ENCODE measurements around the gene ARHGEF16.

DNA sequence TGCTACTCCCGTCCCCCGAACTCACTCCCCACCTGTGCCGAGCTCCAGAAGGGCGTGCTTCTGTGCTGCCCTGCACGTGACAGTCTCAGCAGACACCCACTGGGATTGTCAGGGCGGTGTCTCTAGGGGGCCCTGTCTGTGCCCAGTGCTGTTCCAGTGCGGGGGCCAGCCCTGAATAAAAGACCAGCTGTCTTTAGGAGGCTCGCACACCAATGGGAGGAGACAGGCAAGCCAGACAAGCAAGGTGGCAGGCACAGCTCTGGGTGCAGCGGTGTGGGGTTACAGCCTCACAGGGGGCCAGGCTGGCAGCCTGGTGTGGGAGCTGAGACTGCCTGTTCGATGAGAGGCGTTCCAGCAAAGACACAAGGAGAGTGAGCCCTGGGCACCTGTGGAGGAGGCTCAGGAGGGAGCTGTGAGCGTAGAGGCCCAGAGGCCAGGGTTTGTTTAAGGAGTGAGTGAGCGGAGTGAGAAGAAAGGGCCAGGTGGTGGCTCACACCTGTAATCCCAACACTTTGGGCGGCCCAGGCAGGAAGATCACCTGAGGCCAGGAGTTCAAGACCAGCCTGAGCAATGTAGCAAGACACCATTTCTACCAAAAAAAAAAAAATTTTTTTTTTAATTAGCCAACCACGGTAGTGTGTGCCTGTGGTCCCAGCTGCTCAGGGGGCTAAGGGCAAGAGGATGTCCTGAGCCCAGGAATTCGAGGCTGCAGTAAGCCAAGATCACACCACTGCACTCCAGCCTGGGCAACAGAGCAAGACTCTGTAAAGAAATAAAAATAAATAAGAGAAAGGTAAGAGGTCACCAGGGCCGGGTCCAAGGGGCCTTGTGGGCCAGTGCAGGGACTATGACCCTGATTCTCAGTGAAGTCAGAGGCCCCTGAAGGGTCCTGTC, 48.2 kb upstream of the ARHGEF16 start:
- TF ChIP-seq, protein P1, sequence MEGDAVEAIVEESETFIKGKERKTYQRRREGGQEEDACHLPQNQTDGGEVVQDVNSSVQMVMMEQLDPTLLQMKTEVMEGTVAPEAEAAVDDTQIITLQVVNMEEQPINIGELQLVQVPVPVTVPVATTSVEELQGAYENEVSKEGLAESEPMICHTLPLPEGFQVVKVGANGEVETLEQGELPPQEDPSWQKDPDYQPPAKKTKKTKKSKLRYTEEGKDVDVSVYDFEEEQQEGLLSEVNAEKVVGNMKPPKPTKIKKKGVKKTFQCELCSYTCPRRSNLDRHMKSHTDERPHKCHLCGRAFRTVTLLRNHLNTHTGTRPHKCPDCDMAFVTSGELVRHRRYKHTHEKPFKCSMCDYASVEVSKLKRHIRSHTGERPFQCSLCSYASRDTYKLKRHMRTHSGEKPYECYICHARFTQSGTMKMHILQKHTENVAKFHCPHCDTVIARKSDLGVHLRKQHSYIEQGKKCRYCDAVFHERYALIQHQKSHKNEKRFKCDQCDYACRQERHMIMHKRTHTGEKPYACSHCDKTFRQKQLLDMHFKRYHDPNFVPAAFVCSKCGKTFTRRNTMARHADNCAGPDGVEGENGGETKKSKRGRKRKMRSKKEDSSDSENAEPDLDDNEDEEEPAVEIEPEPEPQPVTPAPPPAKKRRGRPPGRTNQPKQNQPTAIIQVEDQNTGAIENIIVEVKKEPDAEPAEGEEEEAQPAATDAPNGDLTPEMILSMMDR (conservative IDR thresholded peaks at IDR 0.05; ENCODE audit: low read depth, low read length): no peak
- no peak for TF ChIP-seq EZH2 (IDR thresholded peaks at IDR 0.05; ENCODE audit: borderline replicate concordance, low read depth, low read length, poor library complexity, severe bottlenecking)
